HG02885 (cell line): ENCODE data around the gene FSTL3.
"Not testable (repeated sequence)": the region's sequence is repeated elsewhere in the genome, so short reads cannot be mapped to it uniquely, and the experiment has no call there.

Experiments used
- ATAC-seq: cut with Tn5 transposase; IDR thresholded peaks from one replicate; pipeline ENCODE4 v1.9.1; 2021; ENCODE audit warnings: mild to moderate bottlenecking; ENCODE audit not compliant: unreplicated experiment, poor library complexity

Gene FSTL3

GRCh38 chr19:708154-709143, 32.3 kb downstream of the FSTL3 start, which contains the start of gene PALM:
Gene PALM (plus strand): TSS chr19:708935. CDS start chr19:709147, 212 bp downstream.
- no peak for ATAC-seq

GRCh38 chr19:709196-709964, 33.2 kb downstream of the FSTL3 start:
- no peak for ATAC-seq

GRCh38 chr19:709965-710571, 33.9 kb downstream of the FSTL3 start:
- ATAC-seq, result no peak

GRCh38 chr19:710767-711166, 34.6 kb downstream of the FSTL3 start:
- ATAC-seq, result no peak

- no peak for ATAC-seq
Observed at GRCh38 chr19:711254-711653, 35.1 kb downstream of the FSTL3 start.

- no peak for ATAC-seq
Observed at GRCh38 chr19:715347-715746, 39.2 kb downstream of the FSTL3 start.

GRCh38 chr19:718251-718951, 42.2 kb downstream of the FSTL3 start:
- ATAC-seq, result no peak

GRCh38 chr19:718991-719512, 42.9 kb downstream of the FSTL3 start:
- no peak for ATAC-seq

- ATAC-seq, result no peak
Observed at GRCh38 chr19:719636-720344, 43.6 kb downstream of the FSTL3 start.

GRCh38 chr19:720345-721160, 44.4 kb downstream of the FSTL3 start:
- ATAC-seq, result no peak

- no peak for ATAC-seq
Observed at GRCh38 chr19:722553-723101, 46.4 kb downstream of the FSTL3 start.

GRCh38 chr19:723247-723646, 47.1 kb downstream of the FSTL3 start:
- no peak for ATAC-seq

GRCh38 chr19:723714-724113, 47.5 kb downstream of the FSTL3 start:
- ATAC-seq, result no peak

- no peak for ATAC-seq
Observed at GRCh38 chr19:725461-726089, 49.4 kb downstream of the FSTL3 start.

- ATAC-seq, result no peak
Observed at GRCh38 chr19:726993-727956, 51.1 kb downstream of the FSTL3 start.

- ATAC-seq, result no peak
Observed at GRCh38 chr19:728011-728410, 51.8 kb downstream of the FSTL3 start.

GRCh38 chr19:729564-729963, 53.4 kb downstream of the FSTL3 start:
- not testable (repeated sequence) for ATAC-seq
